HEK293 (cell line): ENCODE data around the gene OSCP1.

Experiments
- CTCF ChIA-PET: fragments of 350-600 bp; formaldehyde crosslinking; extraction: SDS; loops from one replicate; lab custom pipeline; 2021; ENCODE audit warnings: antibody characterized with exemption; lab: Yijun Ruan, JAX
- POLR2A ChIA-PET: fragments of 300-600 bp; formaldehyde crosslinking; extraction: SDS; loops from one replicate; lab custom pipeline; 2020; ENCODE audit warnings: antibody characterized with exemption, inconsistent platforms; lab: Yijun Ruan, JAX
- H3K27ac ChIP-seq: fragments of 200-500 bp; sonication (Bioruptor generic); 2 replicates; pipeline ENCODE4 v1.5.1; 2014; ENCODE audit warnings: low read depth, low read length, control low read depth, inconsistent platforms; ENCODE audit errors: extremely low read depth
- H3K36me3 ChIP-seq, 2 experiments: fragments of 200-500 bp in 1 of 2; sonication (Bioruptor generic) in 1 of 2; 1 replicate in 1 of 2; 2 replicates in 1 of 2; pipeline ENCODE4 v1.5.1; 2014 to 2017; ENCODE audit warnings: inconsistent platforms in 2 of 2, low read length in 2 of 2; ENCODE audit not compliant: control insufficient read depth in 2 of 2, insufficient read depth in 1 of 2
- H3K4me1 ChIP-seq: fragments of 200-500 bp; sonication (Bioruptor generic); 2 replicates; pipeline ENCODE4 v1.5.1; 2014; ENCODE audit warnings: mild to moderate bottlenecking, low read length, inconsistent platforms; ENCODE audit not compliant: control insufficient read depth, insufficient read depth
- H3K4me3 ChIP-seq: 2 replicates; pipeline ENCODE4 v1.5.1; 2011; ENCODE audit warnings: low read depth, mild to moderate bottlenecking, control low read depth, low read length, moderate library complexity
- H3K9me3 ChIP-seq: fragments of 200-500 bp; sonication (Bioruptor generic); 2 replicates; pipeline ENCODE4 v1.5.1; 2014; ENCODE audit warnings: low read depth, low read length, inconsistent platforms; ENCODE audit not compliant: control insufficient read depth, insufficient read depth
- BCL11A ChIP-seq: fragments of 450-650 bp; formaldehyde crosslinking; IDR thresholded peaks from 2 replicates; pipeline ENCODE4 v1.5.1; 2016; ENCODE audit warnings: low read depth, missing biosample characterization, missing genetic modification characterization
- GFI1B ChIP-seq: fragments of 450-650 bp; formaldehyde crosslinking; IDR thresholded peaks from 2 replicates; pipeline ENCODE4 v1.5.1; 2016; ENCODE audit warnings: missing biosample characterization, missing genetic modification characterization
- HOXD13 ChIP-seq: sonication (generic); formaldehyde crosslinking; IDR thresholded peaks from 2 replicates; pipeline ENCODE4 v1.8.0; 2022; ENCODE audit warnings: missing genetic modification reagents, borderline replicate concordance
- SALL2 ChIP-seq: fragments of 450-650 bp; formaldehyde crosslinking; IDR thresholded peaks from 2 replicates; pipeline ENCODE4 v1.5.0; 2017; ENCODE audit warnings: missing biosample characterization, mild to moderate bottlenecking, missing genetic modification characterization, borderline replicate concordance
- ZFP3 ChIP-seq: fragments of 450-650 bp; formaldehyde crosslinking; IDR thresholded peaks from 2 replicates; pipeline ENCODE4 v1.5.1; 2016; ENCODE audit warnings: low read depth, missing biosample characterization, missing genetic modification characterization
- ZNF174 ChIP-seq: fragments of 450-650 bp; formaldehyde crosslinking; IDR thresholded peaks from 2 replicates; pipeline ENCODE4 v1.5.0; 2017; ENCODE audit warnings: missing biosample characterization, mild to moderate bottlenecking, missing genetic modification characterization
- ZNF221 ChIP-seq: fragments of 450-650 bp; formaldehyde crosslinking; IDR thresholded peaks from 2 replicates; pipeline ENCODE4 v1.5.1; 2017; ENCODE audit warnings: missing biosample characterization, missing genetic modification characterization, borderline replicate concordance
- ZNF223 ChIP-seq: fragments of 450-650 bp; formaldehyde crosslinking; IDR thresholded peaks from 2 replicates; pipeline ENCODE4 v1.5.1; 2016; ENCODE audit warnings: missing biosample characterization, missing genetic modification characterization
- ZNF239 ChIP-seq: fragments of 450-650 bp; formaldehyde crosslinking; IDR thresholded peaks from 2 replicates; pipeline ENCODE4 v1.5.1; 2016; ENCODE audit warnings: missing biosample characterization, missing genetic modification characterization
- ZNF292 ChIP-seq: fragments of 450-650 bp; formaldehyde crosslinking; IDR thresholded peaks from 2 replicates; pipeline ENCODE4 v1.5.1; 2016; ENCODE audit warnings: low read depth, missing biosample characterization, missing genetic modification characterization, borderline replicate concordance
- ZNF423 ChIP-seq: fragments of 450-650 bp; formaldehyde crosslinking; IDR thresholded peaks from 2 replicates; pipeline ENCODE4 v1.5.1; 2016; ENCODE audit warnings: missing biosample characterization, missing genetic modification characterization
- ZNF473 ChIP-seq: fragments of 450-650 bp; formaldehyde crosslinking; IDR thresholded peaks from 2 replicates; pipeline ENCODE4 v1.5.1; 2017; ENCODE audit warnings: missing biosample characterization, missing genetic modification characterization
- ZNF501 ChIP-seq: fragments of 450-650 bp; formaldehyde crosslinking; IDR thresholded peaks from 2 replicates; pipeline ENCODE4 v1.5.1; 2016; ENCODE audit warnings: missing biosample characterization, missing genetic modification characterization
- ZNF510 ChIP-seq: fragments of 450-650 bp; formaldehyde crosslinking; IDR thresholded peaks from 2 replicates; pipeline ENCODE4 v1.5.1; 2018; ENCODE audit warnings: mild to moderate bottlenecking, missing genetic modification characterization, missing biosample characterization; ENCODE audit not compliant: insufficient replicate concordance
- ZNF521 ChIP-seq: fragments of 450-650 bp; formaldehyde crosslinking; IDR thresholded peaks from 2 replicates; pipeline ENCODE4 v1.5.1; 2017; ENCODE audit warnings: missing biosample characterization, mild to moderate bottlenecking, missing genetic modification characterization
- ZNF529 ChIP-seq: fragments of 450-650 bp; formaldehyde crosslinking; IDR thresholded peaks from 2 replicates; pipeline ENCODE4 v1.5.1; 2017; ENCODE audit warnings: missing genetic modification characterization, missing biosample characterization; ENCODE audit not compliant: insufficient replicate concordance
- ZNF558 ChIP-seq: fragments of 450-650 bp; formaldehyde crosslinking; IDR thresholded peaks from 2 replicates; pipeline ENCODE4 v1.5.1; 2016; ENCODE audit warnings: missing biosample characterization, missing genetic modification characterization
- ZNF600 ChIP-seq: fragments of 450-650 bp; formaldehyde crosslinking; IDR thresholded peaks from 2 replicates; pipeline ENCODE4 v1.5.1; 2016; ENCODE audit warnings: missing biosample characterization, missing genetic modification characterization
- ZNF837 ChIP-seq: fragments of 450-650 bp; formaldehyde crosslinking; IDR thresholded peaks from 2 replicates; pipeline ENCODE4 v1.5.1; 2016; ENCODE audit warnings: missing biosample characterization, missing genetic modification characterization
- TF ChIP-seq, protein P1 (sequence below): fragments of 450-650 bp; formaldehyde crosslinking; IDR thresholded peaks from 2 replicates; pipeline ENCODE4 v1.5.1; 2017; ENCODE audit warnings: missing biosample characterization, missing genetic modification characterization
- TF ChIP-seq, protein P2 (sequence below): fragments of 450-650 bp; formaldehyde crosslinking; IDR thresholded peaks from 2 replicates; pipeline ENCODE4 v1.5.1; 2017; ENCODE audit warnings: missing biosample characterization, mild to moderate bottlenecking, missing genetic modification characterization, moderate library complexity
- TF ChIP-seq, protein P3 (sequence below): fragments of 450-650 bp; formaldehyde crosslinking; IDR thresholded peaks from 2 replicates; pipeline ENCODE4 v1.5.1; 2016; ENCODE audit warnings: missing biosample characterization, missing genetic modification characterization
- TF ChIP-seq, protein P4 (sequence below): fragments of 450-650 bp; formaldehyde crosslinking; IDR thresholded peaks from 2 replicates; pipeline ENCODE4 v1.5.1; 2016; ENCODE audit warnings: missing biosample characterization, missing genetic modification characterization
- TF ChIP-seq, protein P5 (sequence below): fragments of 450-650 bp; formaldehyde crosslinking; IDR thresholded peaks from 2 replicates; pipeline ENCODE4 v1.5.1; 2016; ENCODE audit warnings: missing biosample characterization, missing genetic modification characterization

OSCP1 gene

DNA sequence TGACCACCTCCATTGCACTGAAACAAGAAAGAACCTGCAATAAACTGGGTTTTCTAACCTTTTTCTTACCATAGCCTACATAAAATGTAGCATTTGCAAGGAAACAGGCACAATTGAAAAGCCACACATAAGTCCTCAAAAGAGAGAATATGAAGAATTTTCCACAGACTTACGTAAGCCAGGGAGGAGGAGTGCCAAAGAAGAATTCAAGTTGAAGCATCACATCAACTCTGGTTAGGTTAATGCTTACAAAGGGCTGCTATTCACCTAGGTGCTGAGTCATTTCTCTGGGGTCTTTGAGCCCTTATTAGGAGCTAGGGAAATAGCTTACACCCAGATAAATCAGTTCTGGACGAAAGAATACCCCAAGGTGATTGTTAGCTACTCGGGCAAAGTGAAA, 9.6 kb downstream of the OSCP1 start:
- no peak overlapping the region for H3K27ac ChIP-seq
- H3K36me3 ChIP-seq, result peaks cover 0 to 14% of the 10 kb centered on the region in 2 experiments; a peak in 2 of 3 replicates
- POLR2A ChIA-PET, result no interaction called here
- H3K4me3 ChIP-seq, result no peak overlapping the region
- no peaks in the 10 kb centered on the region for H3K9me3 ChIP-seq
- CTCF ChIA-PET, result interaction anchor here (1.1 kb wide), 1 partner anchor 10 kb away, joined by 3 read pairs; the partner anchor contains the start of gene OSCP1
- no peaks in the 10 kb centered on the region for H3K4me1 ChIP-seq
- TF ChIP-seq ZNF473 (tag by site-specific recombination) (no peak), ZNF292 (no peak), ZFP3 (no peak), ZNF510 (tag by site-specific recombination) (no peak), ZNF521 (tag by site-specific recombination) (no peak), ZNF558 (no peak), ZNF529 (tag by site-specific recombination) (no peak), ZNF600 (tag by site-specific recombination) (no peak), HOXD13 (no peak)
- TF ChIP-seq, protein P1, sequence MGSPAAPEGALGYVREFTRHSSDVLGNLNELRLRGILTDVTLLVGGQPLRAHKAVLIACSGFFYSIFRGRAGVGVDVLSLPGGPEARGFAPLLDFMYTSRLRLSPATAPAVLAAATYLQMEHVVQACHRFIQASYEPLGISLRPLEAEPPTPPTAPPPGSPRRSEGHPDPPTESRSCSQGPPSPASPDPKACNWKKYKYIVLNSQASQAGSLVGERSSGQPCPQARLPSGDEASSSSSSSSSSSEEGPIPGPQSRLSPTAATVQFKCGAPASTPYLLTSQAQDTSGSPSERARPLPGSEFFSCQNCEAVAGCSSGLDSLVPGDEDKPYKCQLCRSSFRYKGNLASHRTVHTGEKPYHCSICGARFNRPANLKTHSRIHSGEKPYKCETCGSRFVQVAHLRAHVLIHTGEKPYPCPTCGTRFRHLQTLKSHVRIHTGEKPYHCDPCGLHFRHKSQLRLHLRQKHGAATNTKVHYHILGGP (tag by site-specific recombination), result no peak
- TF ChIP-seq, protein P2, sequence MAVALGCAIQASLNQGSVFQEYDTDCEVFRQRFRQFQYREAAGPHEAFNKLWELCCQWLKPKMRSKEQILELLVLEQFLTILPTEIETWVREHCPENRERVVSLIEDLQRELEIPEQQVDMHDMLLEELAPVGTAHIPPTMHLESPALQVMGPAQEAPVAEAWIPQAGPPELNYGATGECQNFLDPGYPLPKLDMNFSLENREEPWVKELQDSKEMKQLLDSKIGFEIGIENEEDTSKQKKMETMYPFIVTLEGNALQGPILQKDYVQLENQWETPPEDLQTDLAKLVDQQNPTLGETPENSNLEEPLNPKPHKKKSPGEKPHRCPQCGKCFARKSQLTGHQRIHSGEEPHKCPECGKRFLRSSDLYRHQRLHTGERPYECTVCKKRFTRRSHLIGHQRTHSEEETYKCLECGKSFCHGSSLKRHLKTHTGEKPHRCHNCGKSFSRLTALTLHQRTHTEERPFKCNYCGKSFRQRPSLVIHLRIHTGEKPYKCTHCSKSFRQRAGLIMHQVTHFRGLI, result no peak
- TF ChIP-seq, all 188 proteins: peak for 0

DNA sequence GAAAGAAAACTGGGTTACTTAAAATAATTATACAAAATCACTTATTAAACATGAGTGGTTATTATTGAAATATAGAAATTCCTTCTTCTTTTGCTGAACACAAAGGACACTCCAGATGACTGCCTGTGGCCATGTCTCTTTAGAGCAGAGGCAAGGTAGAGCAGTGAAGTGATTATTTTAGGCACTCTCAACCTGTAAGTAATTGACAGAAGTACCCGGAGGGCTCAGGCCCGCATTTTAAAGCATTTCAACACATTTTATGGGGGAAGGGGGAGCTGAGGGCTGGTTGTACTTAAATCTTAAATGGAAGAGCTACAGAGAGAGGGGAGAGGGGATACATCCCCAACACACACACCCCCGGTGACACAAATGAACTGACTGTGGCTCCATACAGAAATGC, 10.2 kb downstream of the OSCP1 start:
- peaks cover 0 to 14% of the 10 kb centered on the region in 2 experiments; a peak in 2 of 3 replicates for H3K36me3 ChIP-seq
- no peak overlapping the region for H3K4me3 ChIP-seq
- H3K4me1 ChIP-seq, result no peaks in the 10 kb centered on the region
- no peak overlapping the region for H3K27ac ChIP-seq
- ChIA-PET CTCF (interaction anchor here (0.5 to 1.1 kb wide), 2 partner anchors 10 to 30 kb away, joined by 3 read pairs; partner anchors contain the start of gene OSCP1), POLR2A (no interaction called here)
- no peaks in the 10 kb centered on the region for H3K9me3 ChIP-seq
- TF ChIP-seq ZNF174 (tag by site-specific recombination) (no peak), SALL2 (tag by site-specific recombination) (no peak), ZNF223 (tag by site-specific recombination) (no peak), ZNF221 (no peak), BCL11A (tag by site-specific recombination) (no peak), GFI1B (tag by site-specific recombination) (no peak), ZNF837 (tag by site-specific recombination) (no peak), ZNF239 (tag by site-specific recombination) (no peak), ZNF501 (no peak), ZNF423 (tag by site-specific recombination) (no peak)
- TF ChIP-seq, protein P3, sequence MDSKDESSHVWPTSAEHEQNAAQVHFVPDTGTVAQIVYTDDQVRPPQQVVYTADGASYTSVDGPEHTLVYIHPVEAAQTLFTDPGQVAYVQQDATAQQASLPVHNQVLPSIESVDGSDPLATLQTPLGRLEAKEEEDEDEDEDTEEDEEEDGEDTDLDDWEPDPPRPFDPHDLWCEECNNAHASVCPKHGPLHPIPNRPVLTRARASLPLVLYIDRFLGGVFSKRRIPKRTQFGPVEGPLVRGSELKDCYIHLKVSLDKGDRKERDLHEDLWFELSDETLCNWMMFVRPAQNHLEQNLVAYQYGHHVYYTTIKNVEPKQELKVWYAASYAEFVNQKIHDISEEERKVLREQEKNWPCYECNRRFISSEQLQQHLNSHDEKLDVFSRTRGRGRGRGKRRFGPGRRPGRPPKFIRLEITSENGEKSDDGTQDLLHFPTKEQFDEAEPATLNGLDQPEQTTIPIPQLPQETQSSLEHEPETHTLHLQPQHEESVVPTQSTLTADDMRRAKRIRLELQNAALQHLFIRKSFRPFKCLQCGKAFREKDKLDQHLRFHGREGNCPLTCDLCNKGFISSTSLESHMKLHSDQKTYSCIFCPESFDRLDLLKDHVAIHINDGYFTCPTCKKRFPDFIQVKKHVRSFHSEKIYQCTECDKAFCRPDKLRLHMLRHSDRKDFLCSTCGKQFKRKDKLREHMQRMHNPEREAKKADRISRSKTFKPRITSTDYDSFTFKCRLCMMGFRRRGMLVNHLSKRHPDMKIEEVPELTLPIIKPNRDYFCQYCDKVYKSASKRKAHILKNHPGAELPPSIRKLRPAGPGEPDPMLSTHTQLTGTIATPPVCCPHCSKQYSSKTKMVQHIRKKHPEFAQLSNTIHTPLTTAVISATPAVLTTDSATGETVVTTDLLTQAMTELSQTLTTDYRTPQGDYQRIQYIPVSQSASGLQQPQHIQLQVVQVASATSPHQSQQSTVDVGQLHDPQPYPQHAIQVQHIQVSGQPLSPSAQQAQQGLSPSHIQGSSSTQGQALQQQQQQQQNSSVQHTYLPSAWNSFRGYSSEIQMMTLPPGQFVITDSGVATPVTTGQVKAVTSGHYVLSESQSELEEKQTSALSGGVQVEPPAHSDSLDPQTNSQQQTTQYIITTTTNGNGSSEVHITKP, result no peak
- TF ChIP-seq, protein P4, sequence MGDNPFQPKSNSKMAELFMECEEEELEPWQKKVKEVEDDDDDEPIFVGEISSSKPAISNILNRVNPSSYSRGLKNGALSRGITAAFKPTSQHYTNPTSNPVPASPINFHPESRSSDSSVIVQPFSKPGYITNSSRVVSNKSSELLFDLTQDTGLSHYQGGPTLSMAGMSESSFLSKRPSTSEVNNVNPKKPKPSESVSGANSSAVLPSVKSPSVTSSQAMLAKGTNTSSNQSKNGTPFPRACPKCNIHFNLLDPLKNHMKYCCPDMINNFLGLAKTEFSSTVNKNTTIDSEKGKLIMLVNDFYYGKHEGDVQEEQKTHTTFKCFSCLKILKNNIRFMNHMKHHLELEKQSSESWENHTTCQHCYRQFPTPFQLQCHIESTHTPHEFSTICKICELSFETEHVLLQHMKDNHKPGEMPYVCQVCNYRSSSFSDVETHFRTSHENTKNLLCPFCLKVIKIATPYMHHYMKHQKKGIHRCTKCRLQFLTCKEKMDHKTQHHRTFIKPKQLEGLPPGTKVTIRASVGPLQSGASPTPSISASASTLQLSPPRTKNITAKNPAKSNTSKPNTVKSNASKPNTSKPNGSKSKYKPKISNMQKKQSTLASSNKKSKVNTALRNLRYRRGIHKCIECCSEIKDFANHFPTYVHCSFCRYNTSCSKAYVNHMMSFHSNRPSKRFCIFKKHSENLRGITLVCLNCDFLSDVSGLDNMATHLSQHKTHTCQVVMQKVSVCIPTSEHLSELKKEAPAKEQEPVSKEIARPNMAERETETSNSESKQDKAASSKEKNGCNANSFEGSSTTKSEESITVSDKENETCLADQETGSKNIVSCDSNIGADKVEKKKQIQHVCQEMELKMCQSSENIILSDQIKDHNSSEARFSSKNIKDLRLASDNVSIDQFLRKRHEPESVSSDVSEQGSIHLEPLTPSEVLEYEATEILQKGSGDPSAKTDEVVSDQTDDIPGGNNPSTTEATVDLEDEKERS, result no peak
- TF ChIP-seq, protein P5, sequence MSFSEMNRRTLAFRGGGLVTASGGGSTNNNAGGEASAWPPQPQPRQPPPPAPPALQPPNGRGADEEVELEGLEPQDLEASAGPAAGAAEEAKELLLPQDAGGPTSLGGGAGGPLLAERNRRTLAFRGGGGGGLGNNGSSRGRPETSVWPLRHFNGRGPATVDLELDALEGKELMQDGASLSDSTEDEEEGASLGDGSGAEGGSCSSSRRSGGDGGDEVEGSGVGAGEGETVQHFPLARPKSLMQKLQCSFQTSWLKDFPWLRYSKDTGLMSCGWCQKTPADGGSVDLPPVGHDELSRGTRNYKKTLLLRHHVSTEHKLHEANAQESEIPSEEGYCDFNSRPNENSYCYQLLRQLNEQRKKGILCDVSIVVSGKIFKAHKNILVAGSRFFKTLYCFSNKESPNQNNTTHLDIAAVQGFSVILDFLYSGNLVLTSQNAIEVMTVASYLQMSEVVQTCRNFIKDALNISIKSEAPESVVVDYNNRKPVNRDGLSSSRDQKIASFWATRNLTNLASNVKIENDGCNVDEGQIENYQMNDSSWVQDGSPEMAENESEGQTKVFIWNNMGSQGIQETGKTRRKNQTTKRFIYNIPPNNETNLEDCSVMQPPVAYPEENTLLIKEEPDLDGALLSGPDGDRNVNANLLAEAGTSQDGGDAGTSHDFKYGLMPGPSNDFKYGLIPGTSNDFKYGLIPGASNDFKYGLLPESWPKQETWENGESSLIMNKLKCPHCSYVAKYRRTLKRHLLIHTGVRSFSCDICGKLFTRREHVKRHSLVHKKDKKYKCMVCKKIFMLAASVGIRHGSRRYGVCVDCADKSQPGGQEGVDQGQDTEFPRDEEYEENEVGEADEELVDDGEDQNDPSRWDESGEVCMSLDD (tag by site-specific recombination), result no peak
